DOHH2 (cell line): Measurements from ENCODE around the gene RECQL.

Source experiments
- H3F3A ChIP-seq: fragments of 200-600 bp; sonication (generic), shearing (Covaris generic); 2 replicates; pipeline ENCODE4 v1.6.0; 2016; ENCODE audit warnings: antibody characterized with exemption, mild to moderate bottlenecking; ENCODE audit not compliant: control insufficient read depth, insufficient read depth
- H3K27ac ChIP-seq: fragments of 200-600 bp; sonication (generic); 2 replicates; pipeline ENCODE4 v1.5.1; 2014; ENCODE audit warnings: low read depth, mild to moderate bottlenecking, low read length, moderate library complexity
- H3K27me3 ChIP-seq: fragments of 200-600 bp; sonication (generic); 2 replicates; pipeline ENCODE4 v1.6.1; 2014; ENCODE audit warnings: mild to moderate bottlenecking, low read length, mixed read lengths; ENCODE audit not compliant: control insufficient read depth
- H3K36me3 ChIP-seq: fragments of 200-600 bp; sonication (generic); 2 replicates; pipeline ENCODE4 v1.6.1; 2014; ENCODE audit warnings: mild to moderate bottlenecking, low read length, moderate library complexity, mixed read lengths; ENCODE audit not compliant: control insufficient read depth
- H3K4me1 ChIP-seq: fragments of 200-600 bp; sonication (generic); 2 replicates; pipeline ENCODE4 v1.6.1; 2014; ENCODE audit warnings: mild to moderate bottlenecking, low read length, mixed read lengths; ENCODE audit not compliant: control insufficient read depth
- H3K4me2 ChIP-seq: fragments of 200-600 bp; sonication (generic); 2 replicates; pipeline ENCODE4 v1.6.0; 2014; ENCODE audit warnings: mild to moderate bottlenecking, low read length, moderate library complexity
- H3K4me3 ChIP-seq: fragments of 200-600 bp; sonication (generic); 2 replicates; pipeline ENCODE4 v1.5.1; 2014; ENCODE audit warnings: mild to moderate bottlenecking, low read length, mixed read lengths
- H3K79me2 ChIP-seq: fragments of 200-600 bp; sonication (generic); 2 replicates; pipeline ENCODE4 v1.6.1; 2014; ENCODE audit warnings: mild to moderate bottlenecking, low read length, mixed read lengths; ENCODE audit not compliant: control insufficient read depth
- H3K9me2 ChIP-seq: fragments of 200-600 bp; sonication (generic); replicated peaks from 2 replicates; pipeline ENCODE4 v1.6.1; 2014; ENCODE audit warnings: mild to moderate bottlenecking, low read length, mixed read lengths; ENCODE audit not compliant: control insufficient read depth
- H3K9me3 ChIP-seq: fragments of 200-600 bp; sonication (generic); 2 replicates; pipeline ENCODE4 v1.6.1; 2014; ENCODE audit warnings: antibody characterized with exemption, low read length, mixed read lengths; ENCODE audit not compliant: control insufficient read depth, insufficient read depth
- H4K20me1 ChIP-seq: fragments of 200-600 bp; sonication (generic); 2 replicates; pipeline ENCODE4 v1.6.0; 2014; ENCODE audit warnings: low read depth, mild to moderate bottlenecking, antibody characterized with exemption, low read length, moderate library complexity; ENCODE audit not compliant: control insufficient read depth, insufficient read depth
- EZH2phosphoT487 ChIP-seq: fragments of 200-600 bp; sonication (generic); IDR thresholded peaks from 2 replicates; pipeline ENCODE4 v1.6.1; 2017; ENCODE audit warnings: borderline replicate concordance, mild to moderate bottlenecking, antibody characterized with exemption, low read length, moderate library complexity, mixed read lengths
- TF ChIP-seq, protein P1 (sequence below): fragments of 200-600 bp; sonication (generic); IDR thresholded peaks from one replicate; pipeline ENCODE4 v1.5.1; 2014; ENCODE audit warnings: antibody characterized with exemption, mild to moderate bottlenecking, low read depth, low read length; ENCODE audit not compliant: poor library complexity, severe bottlenecking

Gene RECQL

DNA sequence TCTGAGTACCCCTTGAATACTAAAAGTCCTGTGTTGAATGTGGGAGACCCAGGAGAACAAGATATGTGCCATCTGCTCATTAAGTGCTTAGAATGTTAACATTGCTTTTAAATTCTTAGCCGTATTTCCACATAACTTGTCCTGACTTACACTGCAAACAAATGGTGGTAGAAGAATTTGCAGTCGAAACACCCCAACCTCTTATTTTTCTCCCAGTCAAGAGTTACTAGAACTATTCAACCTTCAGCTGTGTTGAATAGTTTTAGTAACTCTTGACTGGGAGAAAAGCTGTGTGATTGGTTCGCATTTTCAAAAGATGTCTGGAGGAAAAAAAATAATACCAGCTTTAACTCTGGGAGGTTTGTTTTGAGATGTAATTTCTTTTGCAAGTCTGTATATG lies 17.0 kb upstream of the RECQL start:
- Histone ChIP-seq H4K20me1 (no peaks in the 10 kb centered on the region), H3K27me3 (no peaks in the 10 kb centered on the region), H3K4me3 (no peak overlapping the region), H3K36me3 (peaks cover 27% of the 10 kb centered on the region), H3K4me2 (no peak overlapping the region), H3K9me3 (no peaks in the 10 kb centered on the region), H3K9me2 (no peaks in the 10 kb centered on the region), H3F3A (no peaks in the 10 kb centered on the region), H3K27ac (no peak overlapping the region), H3K79me2 (no peaks in the 10 kb centered on the region), H3K4me1 (no peaks in the 10 kb centered on the region)
- TF ChIP-seq, protein P1, sequence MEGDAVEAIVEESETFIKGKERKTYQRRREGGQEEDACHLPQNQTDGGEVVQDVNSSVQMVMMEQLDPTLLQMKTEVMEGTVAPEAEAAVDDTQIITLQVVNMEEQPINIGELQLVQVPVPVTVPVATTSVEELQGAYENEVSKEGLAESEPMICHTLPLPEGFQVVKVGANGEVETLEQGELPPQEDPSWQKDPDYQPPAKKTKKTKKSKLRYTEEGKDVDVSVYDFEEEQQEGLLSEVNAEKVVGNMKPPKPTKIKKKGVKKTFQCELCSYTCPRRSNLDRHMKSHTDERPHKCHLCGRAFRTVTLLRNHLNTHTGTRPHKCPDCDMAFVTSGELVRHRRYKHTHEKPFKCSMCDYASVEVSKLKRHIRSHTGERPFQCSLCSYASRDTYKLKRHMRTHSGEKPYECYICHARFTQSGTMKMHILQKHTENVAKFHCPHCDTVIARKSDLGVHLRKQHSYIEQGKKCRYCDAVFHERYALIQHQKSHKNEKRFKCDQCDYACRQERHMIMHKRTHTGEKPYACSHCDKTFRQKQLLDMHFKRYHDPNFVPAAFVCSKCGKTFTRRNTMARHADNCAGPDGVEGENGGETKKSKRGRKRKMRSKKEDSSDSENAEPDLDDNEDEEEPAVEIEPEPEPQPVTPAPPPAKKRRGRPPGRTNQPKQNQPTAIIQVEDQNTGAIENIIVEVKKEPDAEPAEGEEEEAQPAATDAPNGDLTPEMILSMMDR, result no peak
- TF ChIP-seq EZH2phosphoT487, result no peak

DNA sequence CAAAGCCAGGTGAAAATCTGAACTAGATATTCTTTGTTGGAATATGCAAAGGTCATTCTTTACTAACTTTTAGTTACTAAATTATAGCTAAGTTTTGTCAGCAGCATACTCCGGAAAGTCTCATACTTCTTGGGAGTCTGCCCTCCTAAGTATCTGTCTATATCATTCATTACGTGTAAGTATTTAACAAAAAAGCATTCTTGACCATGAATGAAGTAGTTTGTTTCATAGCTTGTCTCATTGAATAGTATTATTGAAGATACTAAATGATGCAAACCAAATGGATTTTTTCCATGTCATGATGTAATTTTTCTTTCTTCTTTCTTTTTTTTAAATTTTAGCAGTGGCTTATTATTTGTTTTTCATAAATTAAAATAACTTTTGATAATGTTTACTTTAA lies 14.8 kb upstream of the RECQL start:
- Histone ChIP-seq H3K4me3 (no peak overlapping the region), H3K9me3 (no peaks in the 10 kb centered on the region), H3K79me2 (no peaks in the 10 kb centered on the region), H4K20me1 (no peaks in the 10 kb centered on the region), H3K27me3 (no peaks in the 10 kb centered on the region), H3K9me2 (no peaks in the 10 kb centered on the region), H3K4me2 (no peak overlapping the region), H3K36me3 (peaks cover 44% of the 10 kb centered on the region), H3K4me1 (no peaks in the 10 kb centered on the region), H3K27ac (no peak overlapping the region), H3F3A (no peaks in the 10 kb centered on the region)
- no peak for TF ChIP-seq EZH2phosphoT487
- TF ChIP-seq, protein P1, result no peak

DNA sequence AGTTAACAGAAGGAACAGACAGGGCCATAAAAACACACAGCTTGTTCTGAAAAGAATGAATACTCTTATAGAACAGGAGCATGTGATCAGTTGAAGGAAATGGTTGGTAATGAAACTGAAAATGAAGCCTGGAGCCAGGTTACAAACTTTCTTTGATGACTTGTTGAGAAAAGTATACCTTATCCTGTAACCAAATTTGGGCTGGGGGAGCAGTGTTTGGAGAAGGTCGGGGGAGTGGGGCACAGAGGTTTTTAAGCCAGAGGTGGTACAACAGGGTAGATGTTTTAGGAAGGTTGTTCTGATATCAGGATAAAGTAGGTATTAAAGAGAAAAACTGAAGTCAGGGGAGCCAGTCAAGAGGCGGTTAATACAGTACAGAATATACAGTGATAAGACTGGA lies 8.3 kb upstream of the RECQL start:
- H3F3A ChIP-seq, result no peaks in the 10 kb centered on the region
- H3K4me3 ChIP-seq, result no peak overlapping the region
- no peaks in the 10 kb centered on the region for H3K9me2 ChIP-seq
- H4K20me1 ChIP-seq, result no peaks in the 10 kb centered on the region
- peaks cover 48% of the 10 kb centered on the region for H3K36me3 ChIP-seq
- no peaks in the 10 kb centered on the region for H3K4me1 ChIP-seq
- no peak overlapping the region for H3K4me2 ChIP-seq
- peaks cover 16% of the 10 kb centered on the region for H3K79me2 ChIP-seq
- no peaks in the 10 kb centered on the region for H3K27me3 ChIP-seq
- H3K9me3 ChIP-seq, result no peaks in the 10 kb centered on the region
- no peak for TF ChIP-seq EZH2phosphoT487
- TF ChIP-seq, protein P1, result no peak
- no peak overlapping the region for H3K27ac ChIP-seq

DNA sequence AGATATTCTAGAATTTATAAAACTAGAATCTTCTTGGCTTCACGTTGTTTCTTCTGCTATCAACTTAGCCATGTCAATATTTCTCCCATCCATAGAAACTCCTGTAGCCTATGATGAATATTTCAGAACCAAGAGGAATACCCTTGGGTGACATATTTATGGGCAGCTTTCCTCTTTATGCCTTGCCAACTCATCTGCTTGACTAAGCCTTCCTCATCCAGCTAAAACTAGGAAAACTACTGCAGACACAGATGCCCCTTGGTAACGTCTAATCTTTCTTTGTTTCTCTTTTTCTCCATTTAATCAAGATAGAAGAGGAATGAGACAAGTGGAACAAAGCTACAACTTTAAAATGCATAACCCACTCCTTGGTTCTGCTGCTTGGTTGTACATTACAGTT lies 6.4 kb upstream of the RECQL start:
- Histone ChIP-seq H3K36me3 (peaks cover 32% of the 10 kb centered on the region), H4K20me1 (no peaks in the 10 kb centered on the region), H3K9me3 (no peaks in the 10 kb centered on the region), H3K9me2 (no peaks in the 10 kb centered on the region), H3K4me3 (no peak overlapping the region), H3K27ac (no peak overlapping the region), H3K4me2 (no peak overlapping the region), H3K4me1 (peaks cover 6% of the 10 kb centered on the region), H3K27me3 (no peaks in the 10 kb centered on the region), H3K79me2 (peaks cover 35% of the 10 kb centered on the region), H3F3A (no peaks in the 10 kb centered on the region)
- TF ChIP-seq, protein P1, result no peak
- TF ChIP-seq EZH2phosphoT487, result no peak
